Endodermal cell (in vitro differentiated cells): ENCODE data around the gene FCHO1. TPM values are rescaled to one million over a fixed set of nuclear protein-coding genes. Genes with fewer than 3 reads are reported as not detected.

Experiments
- DNase-seq: peaks from one replicate; pipeline ENCODE4 v3.0.0-alpha.2; 2017
- H3K27ac ChIP-seq: 2 replicates; pipeline ENCODE4 v1.5.1; 2013; ENCODE audit warnings: mild to moderate bottlenecking, low read depth, low read length, moderate library complexity
- H3K27me3 ChIP-seq: 2 replicates; pipeline ENCODE4 v1.6.1; 2013; ENCODE audit warnings: mild to moderate bottlenecking, low read length, moderate library complexity; ENCODE audit not compliant: insufficient read depth, control insufficient read depth, poor library complexity, severe bottlenecking
- H3K36me3 ChIP-seq: 2 replicates; pipeline ENCODE4 v1.7.0; 2013; ENCODE audit warnings: mild to moderate bottlenecking, low read length, moderate library complexity; ENCODE audit not compliant: control insufficient read depth, insufficient read depth
- H3K4me1 ChIP-seq: one replicate; pipeline ENCODE4 v1.7.0; 2013; ENCODE audit warnings: low read length; ENCODE audit not compliant: control insufficient read depth, insufficient read depth
- H3K4me3 ChIP-seq: 2 replicates; pipeline ENCODE4 v1.5.1; 2013; ENCODE audit warnings: mild to moderate bottlenecking, low read length, moderate library complexity
- H3K9ac ChIP-seq: 2 replicates; pipeline ENCODE4 v1.6.1; 2013; ENCODE audit warnings: mild to moderate bottlenecking, low read length, moderate library complexity; ENCODE audit not compliant: poor library complexity, severe bottlenecking; ENCODE audit errors: extremely low read depth
- H3K9me3 ChIP-seq: 2 replicates; pipeline ENCODE4 v1.6.1; 2013; ENCODE audit warnings: mild to moderate bottlenecking, low read length, moderate library complexity; ENCODE audit not compliant: control insufficient read depth
- H3K27ac Mint-ChIP-seq: 2 replicates; pipeline ENCODE4 v1.8.0; 2020; ENCODE audit warnings: mixed read lengths
- H3K27me3 Mint-ChIP-seq: 2 replicates; pipeline ENCODE4 v1.8.0; 2021; ENCODE audit warnings: mild to moderate bottlenecking, mixed read lengths; ENCODE audit not compliant: insufficient read depth
- H3K36me3 Mint-ChIP-seq: 2 replicates; pipeline ENCODE4 v1.8.0; 2020; ENCODE audit warnings: low read depth, mixed read lengths
- H3K4me1 Mint-ChIP-seq: 2 replicates; pipeline ENCODE4 v1.8.0; 2020; ENCODE audit warnings: mixed read lengths
- H3K4me3 Mint-ChIP-seq: 2 replicates; pipeline ENCODE4 v1.8.0; 2020; ENCODE audit warnings: mild to moderate bottlenecking, moderate library complexity, mixed read lengths
- H3K9me3 Mint-ChIP-seq: 2 replicates; pipeline ENCODE4 v1.8.0; 2020; ENCODE audit warnings: mild to moderate bottlenecking, mixed read lengths
- CTCF ChIP-seq: fragments of 200-600 bp; sonication (generic); conservative IDR thresholded peaks from 2 replicates; pipeline ENCODE4 v1.5.0; 2021; ENCODE audit warnings: antibody characterized with exemption, mild to moderate bottlenecking
- WGBS, 2 experiments: methylation state at CpG; one replicate each; pipeline versions ENCODE4 v1.1.5 to v1.1.7; 2013; ENCODE audit warnings: missing lambda C conversion rate in 2 of 2, mixed read lengths in 1 of 2; ENCODE audit not compliant: insufficient coverage in 1 of 2, insufficient read length in 1 of 2; 5-methylcytosine and 5-hydroxymethylcytosine counted together
- total RNA-seq, 2 donors: library from RNA; stranded (reverse); fragmentation: NEBNext Ultra II Directional in 1 of 2; extraction: Animal tissue kit (Norgen Biotek cat#: 25700) in 1 of 2; gene quantifications; 2 replicates in 1 of 2; 3 replicates in 1 of 2; pipeline ENCODE4 v1.2.1, GENCODE V29; 2021

The FCHO1 gene
- total RNA-seq, 2 donors from 2014 or later: 8.5 to 10.2 TPM

- Histone ChIP-seq H3K27me3 (no peaks in the 10 kb centered on the region), H3K27ac (no peak overlapping the region), H3K9ac (no peak overlapping the region), H3K36me3 (no peaks in the 10 kb centered on the region), H3K9me3 (no peaks in the 10 kb centered on the region), H3K4me3 (no peak overlapping the region), H3K4me1 (no peaks in the 10 kb centered on the region)
- Mint-ChIP-seq H3K27me3 (no peaks in the 10 kb centered on the region), H3K27ac (no peak overlapping the region), H3K9me3 (no peaks in the 10 kb centered on the region), H3K4me1 (no peaks in the 10 kb centered on the region), H3K36me3 (no peaks in the 10 kb centered on the region), H3K4me3 (no peak overlapping the region)
- DNase-seq: no peak
- 78 to 83% methylated on average over 4 to 8 of the region's 8 CpGs for WGBS, 2 experiments
- TF ChIP-seq CTCF: no peak
Measured at GRCh38 chr19:17824339-17824738, 73.1 kb downstream of the FCHO1 start.

GRCh38 chr19:17826508-17827056 is 75.3 kb downstream of the FCHO1 start:
- Histone ChIP-seq H3K4me3 (no peak overlapping the region), H3K9ac (no peak overlapping the region), H3K36me3 (no peaks in the 10 kb centered on the region), H3K4me1 (no peaks in the 10 kb centered on the region), H3K27ac (no peak overlapping the region), H3K9me3 (no peaks in the 10 kb centered on the region), H3K27me3 (peaks cover 4% of the 10 kb centered on the region)
- peaks cover 8% of the 10 kb centered on the region for H3K27me3 Mint-ChIP-seq
- H3K4me3 Mint-ChIP-seq: no peak overlapping the region
- no peak for DNase-seq
- TF ChIP-seq CTCF: no peak
- no peaks in the 10 kb centered on the region for H3K36me3 Mint-ChIP-seq
- H3K9me3 Mint-ChIP-seq: no peaks in the 10 kb centered on the region
- peaks cover 3% of the 10 kb centered on the region for H3K4me1 Mint-ChIP-seq
- H3K27ac Mint-ChIP-seq: no peak overlapping the region
- 87 to 94% methylated on average over 13 of the region's 13 CpGs for WGBS, 2 experiments

- 0 to 4% methylated on average over 5 to 29 of the region's 29 CpGs for WGBS, 2 experiments
- Mint-ChIP-seq H3K27me3 (peaks cover 26% of the 10 kb centered on the region), H3K27ac (peak overlapping the region; percentile 99), H3K4me1 (peaks cover 3% of the 10 kb centered on the region), H3K36me3 (no peaks in the 10 kb centered on the region), H3K9me3 (no peaks in the 10 kb centered on the region), H3K4me3 (peak overlapping the region; percentile 78)
- Histone ChIP-seq H3K9me3 (no peaks in the 10 kb centered on the region), H3K4me3 (peak overlapping the region; percentile 89), H3K27ac (no peak overlapping the region), H3K9ac (peak overlapping the region; percentile 59), H3K27me3 (peaks cover 14% of the 10 kb centered on the region), H3K4me1 (no peaks in the 10 kb centered on the region), H3K36me3 (no peaks in the 10 kb centered on the region)
- TF ChIP-seq CTCF: peak; percentile 14
- peak; percentile 96 for DNase-seq
Measured at GRCh38 chr19:17829855-17830566, 78.7 kb downstream of the FCHO1 start.
